GM21447 (cell line): ENCODE measurements around the gene TPRX1.
"Not testable (repeated sequence)": the region's sequence is repeated elsewhere in the genome, so short reads cannot be mapped to it uniquely, and the experiment has no call there.

Experiments
- ATAC-seq: cut with Tn5 transposase; IDR thresholded peaks from one replicate; pipeline ENCODE4 v1.9.1; 2021; ENCODE audit not compliant: unreplicated experiment

TPRX1 gene

DNA sequence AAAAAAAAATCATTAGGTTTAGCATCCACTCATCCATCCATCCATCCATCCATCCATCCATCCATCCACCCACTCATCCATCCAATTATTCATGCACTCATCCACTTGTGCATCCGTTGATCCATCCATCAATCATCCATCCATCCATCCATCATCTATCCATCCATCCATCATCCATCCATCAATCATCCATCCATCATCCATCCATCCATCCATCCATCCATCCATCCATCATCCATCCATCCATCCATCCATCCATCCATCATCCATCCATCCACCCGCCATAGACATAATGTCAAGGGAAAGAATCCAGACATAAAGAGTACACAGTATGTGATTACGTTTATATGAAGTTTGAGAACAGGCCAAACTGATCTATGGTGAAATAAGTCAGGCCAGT lies 34.8 kb downstream of the TPRX1 start:
- ATAC-seq: no peak

DNA sequence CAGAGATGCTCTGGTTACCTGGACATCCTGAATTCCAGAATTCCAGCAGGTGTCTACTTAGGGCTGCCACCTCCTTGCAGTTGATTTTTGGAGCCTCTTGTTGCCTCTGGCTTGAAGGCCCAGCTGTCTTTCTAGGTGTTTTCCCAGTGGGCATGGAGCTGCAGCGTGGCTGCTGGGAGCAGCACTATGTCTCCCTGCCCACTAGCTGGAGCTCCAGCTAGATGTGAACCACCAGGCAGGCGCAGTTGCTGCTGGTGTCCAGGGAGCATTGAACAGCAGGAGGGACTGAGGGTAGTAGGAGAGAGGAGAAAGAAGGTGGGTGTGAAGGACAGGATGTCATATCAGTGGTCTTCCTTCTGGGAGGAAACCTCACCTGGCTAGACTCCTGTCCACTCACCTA lies 35.7 kb downstream of the TPRX1 start:
- ATAC-seq: no peak

DNA sequence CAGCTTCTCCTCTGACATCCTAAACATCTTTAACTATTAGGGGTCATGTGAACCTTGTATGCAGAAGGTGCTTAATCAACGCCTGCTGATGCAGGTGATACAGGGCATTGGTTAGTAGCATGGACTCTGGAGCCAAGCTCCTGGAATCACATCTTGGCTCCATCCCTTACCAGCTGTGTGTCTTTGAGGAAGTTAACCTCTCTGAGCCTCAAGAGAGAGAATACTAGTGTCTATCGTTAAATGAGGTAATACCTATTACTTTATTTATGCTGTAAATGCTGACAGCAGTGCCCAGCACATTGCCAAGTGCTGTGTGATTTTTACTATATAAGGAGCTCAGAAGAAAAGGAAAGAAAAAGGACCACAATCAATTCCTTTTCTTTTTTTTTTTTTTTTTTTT lies 37.0 kb downstream of the TPRX1 start:
- no peak for ATAC-seq

DNA sequence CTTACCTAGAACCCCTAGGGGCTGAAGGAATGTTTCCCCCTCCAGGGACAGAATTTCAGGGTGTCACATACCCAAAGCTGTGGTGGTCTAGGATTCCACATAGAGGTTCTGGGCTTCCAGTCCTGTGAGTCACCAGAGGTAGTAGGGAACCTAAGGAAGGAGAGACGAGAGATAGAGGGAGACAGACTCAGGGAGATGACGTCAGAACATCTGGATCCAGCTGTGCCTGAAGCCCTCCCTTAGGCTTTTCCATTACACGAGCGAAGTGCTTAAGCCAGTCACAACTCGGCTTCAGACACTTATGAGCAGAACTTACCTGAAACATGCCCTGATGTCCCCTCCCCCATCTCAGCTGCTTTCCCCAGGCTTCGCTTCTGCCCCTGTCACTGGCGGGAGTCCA lies 37.7 kb downstream of the TPRX1 start:
- no peak for ATAC-seq

DNA sequence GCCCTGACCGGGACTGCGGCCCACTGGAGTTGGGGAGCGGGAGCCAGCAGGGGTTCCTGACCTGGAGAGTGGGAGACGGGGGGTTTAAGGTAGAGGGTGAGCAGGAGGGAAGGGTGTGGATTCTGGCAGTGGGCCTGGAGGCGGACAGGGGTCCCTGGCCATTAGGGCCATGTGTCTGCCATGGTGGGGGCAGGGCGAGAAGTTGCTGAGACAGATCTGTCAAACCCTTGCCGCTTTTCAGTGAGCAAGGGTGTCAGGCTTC lies 38.1 kb downstream of the TPRX1 start:
- no peak for ATAC-seq

DNA sequence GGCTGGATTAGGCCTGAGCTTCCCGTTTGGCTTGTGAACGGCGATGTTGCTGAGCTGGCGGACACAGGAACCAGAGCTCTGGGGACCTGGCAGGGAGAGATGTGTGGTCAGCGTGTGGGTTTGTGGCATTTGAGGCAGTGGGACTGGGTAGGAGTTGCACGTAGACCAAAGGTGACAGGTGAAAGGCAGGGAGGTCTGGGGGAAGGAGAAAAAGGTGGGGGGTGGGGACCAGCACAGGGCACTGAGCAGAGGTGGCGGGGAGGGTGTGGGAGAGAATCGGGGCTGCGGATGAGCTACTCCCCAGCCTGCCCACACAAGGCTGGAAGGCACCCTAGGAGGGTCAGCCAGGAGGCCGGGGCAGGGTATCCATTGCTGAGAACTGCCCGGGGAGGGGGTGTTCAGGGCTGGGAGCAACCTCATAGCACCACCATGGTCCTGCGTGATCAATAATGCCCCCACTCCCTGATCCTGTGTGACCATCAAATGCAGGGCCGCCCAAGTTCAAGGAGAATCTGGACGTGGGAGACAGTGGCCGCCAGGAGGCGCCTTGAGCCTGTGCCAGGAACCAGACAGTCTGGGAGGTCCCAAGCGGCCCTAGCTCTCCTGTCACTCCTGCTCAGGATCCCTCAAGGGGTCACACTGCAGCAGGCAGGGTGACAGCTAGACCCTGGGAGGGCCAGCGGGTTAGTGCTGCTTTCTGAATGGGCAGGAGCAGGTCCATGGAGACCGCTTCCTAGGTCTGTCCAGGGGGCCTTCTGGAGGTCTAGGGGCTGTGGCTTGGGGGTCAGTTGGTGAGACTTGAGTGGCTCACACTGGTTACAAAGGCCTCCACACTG lies 38.6 kb downstream of the TPRX1 start:
- no peak for ATAC-seq

DNA sequence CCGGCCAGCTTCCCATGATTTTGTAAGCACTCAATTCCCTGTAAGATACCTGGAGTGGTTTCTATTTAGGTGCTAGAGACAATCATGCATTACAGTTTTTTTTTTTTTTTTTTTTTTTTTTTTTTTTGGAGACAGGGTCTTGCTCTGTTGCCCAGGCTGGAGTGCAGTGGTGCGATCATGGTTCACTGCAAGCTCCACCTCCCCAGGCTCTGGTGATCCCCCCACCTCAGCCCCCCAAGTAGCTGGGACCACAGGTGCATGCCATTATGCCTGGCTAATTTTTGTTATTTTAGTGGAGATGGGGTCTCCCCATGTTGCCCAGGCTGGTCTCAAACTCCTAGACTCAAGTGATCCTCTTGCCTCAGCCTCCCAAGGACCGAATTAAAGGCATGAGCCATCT lies 39.6 kb downstream of the TPRX1 start:
- ATAC-seq: not testable (repeated sequence)

DNA sequence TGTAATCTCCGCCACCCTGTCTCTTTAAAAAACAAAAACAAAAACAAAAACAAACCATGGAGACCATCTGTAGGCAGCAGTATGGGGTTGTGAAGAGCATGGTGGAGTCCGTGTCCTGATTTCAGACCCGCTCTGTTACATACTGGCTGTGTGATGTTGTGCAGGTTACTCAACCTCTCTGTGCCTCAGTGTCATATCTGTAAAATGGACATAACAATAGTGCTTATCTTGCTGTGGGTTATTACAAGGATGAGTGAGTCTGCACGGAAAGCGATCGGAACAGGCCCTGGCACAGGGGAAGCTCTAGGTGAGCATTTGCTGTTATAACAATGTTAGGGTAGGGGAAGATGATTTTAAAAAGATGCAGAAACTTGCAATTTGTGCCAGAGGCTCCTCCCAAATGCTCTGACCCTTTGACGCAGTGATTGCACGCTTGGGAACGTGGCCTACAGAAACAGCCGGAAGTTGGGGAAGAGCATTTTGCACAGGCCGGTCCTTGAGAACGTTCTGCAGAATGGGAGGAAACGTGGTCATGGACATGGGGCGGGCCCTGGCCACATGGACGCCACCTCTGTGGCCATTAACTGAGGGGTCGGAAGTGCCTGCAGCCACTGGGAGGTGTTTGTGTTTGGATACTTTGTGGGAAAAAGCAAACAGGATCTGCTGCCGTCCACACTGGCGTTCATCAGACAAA lies 41.6 kb downstream of the TPRX1 start:
- ATAC-seq: no peak

DNA sequence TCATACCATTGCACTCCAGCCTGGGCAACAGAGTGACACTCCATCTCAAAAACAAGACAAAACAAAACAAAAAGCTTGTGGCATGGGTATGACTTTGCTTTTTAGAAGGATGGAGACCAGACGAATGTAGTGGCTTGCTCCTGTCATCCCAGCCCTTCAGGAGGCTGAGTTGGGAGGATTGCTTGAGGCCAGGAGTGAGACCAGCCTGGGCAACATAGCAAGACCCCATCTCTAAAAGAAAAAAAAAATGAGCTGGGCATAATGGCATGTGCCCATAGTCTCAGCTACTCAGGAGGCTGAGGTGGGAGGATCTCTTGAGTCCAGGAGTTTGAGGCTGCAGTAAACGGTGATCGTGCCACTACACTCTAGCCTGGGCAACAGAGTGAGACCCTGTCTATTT lies 42.2 kb downstream of the TPRX1 start:
- no peak for ATAC-seq

DNA sequence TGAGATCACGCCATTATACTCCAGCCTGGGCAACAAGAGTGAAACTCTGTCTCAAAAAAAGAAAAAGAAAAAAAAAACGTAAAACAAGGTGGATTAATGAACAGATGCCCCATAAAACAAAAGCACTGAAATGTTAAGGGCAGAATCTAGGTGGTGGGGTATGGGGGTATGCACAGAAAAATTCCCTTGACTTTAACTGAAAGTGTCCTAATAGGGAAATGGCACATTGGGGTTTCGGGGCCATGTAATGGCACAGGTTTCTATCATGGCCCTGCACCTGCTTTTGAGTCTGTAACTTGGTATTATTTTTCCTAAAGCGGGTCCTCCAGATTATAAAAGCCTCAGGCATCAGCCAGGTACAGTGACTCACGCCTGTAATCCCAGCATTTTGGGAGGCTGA lies 42.8 kb downstream of the TPRX1 start:
- ATAC-seq: no peak

DNA sequence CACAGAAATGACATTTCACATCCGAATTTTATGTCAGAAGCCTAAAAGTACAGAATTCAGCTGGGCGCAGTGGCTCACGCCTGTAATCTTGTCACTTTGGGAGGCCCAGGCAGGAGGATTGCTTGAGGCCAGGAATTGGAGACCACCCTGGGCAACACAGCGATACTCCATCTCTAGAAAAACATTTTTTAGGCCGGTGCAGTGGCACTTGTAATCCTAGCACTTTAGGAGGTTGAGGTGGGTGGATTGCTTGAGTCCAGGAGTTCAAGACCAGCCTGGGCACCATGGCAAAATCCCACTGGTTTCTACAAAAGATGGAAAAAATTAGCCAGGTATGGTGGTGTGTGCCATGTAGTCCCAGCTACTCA lies 43.7 kb downstream of the TPRX1 start:
- no peak for ATAC-seq

DNA sequence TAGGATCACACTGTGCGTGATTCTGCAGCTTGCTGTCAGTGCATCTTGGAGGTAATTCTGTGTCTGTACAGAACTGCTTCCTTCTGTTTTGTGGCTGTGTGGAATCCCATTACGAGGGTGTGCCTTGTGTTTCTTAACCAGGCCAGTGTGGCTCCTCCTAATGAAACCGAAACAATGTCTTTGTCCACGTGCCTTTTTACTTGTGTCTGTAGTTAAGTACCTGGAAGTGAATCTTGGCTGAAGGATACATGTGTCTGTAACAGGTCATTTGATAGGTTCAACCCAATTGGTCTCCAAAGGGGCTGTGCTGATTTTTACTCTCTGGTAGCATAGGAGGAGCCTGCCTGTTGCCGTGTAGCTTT lies 45.9 kb downstream of the TPRX1 start:
- ATAC-seq: no peak

DNA sequence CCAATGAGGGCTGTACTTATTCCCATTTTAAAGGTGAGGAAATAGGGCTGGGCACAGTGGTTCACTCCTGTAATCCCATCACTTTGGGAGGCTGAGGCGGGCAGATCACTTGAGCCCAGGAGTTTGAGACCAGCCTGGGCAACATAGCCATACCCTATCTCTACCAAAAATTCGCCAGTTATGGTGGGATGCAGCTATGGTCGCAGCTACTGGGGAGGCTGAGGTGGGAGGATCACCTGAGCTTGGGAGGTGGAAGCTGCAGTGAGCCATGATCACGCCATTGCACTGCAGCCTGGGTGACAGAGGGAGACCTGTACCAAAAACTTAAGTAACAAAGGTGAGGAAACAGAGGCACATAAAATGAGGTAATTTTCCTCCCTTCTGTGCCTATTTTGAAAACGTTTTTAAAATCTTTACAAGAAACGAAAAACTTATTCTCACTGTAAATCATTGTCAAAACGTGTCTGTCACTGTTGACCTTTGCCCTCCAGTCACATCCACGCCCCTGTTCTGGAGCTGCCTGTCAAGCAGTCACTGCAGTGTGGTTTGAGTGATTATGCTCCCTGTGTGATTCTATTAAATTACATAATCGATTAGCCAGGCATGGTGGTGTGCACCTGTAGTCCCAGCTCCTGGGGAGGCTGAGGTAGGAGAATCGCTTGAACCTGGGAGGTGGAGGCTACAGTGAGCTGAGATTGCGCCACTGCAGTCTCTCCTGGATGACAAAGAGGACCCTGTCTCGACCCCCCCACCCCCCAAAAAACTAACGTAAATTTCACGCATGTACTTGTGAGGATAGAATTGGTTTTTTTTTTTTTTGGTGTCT lies 46.5 kb downstream of the TPRX1 start:
- ATAC-seq: no peak

DNA sequence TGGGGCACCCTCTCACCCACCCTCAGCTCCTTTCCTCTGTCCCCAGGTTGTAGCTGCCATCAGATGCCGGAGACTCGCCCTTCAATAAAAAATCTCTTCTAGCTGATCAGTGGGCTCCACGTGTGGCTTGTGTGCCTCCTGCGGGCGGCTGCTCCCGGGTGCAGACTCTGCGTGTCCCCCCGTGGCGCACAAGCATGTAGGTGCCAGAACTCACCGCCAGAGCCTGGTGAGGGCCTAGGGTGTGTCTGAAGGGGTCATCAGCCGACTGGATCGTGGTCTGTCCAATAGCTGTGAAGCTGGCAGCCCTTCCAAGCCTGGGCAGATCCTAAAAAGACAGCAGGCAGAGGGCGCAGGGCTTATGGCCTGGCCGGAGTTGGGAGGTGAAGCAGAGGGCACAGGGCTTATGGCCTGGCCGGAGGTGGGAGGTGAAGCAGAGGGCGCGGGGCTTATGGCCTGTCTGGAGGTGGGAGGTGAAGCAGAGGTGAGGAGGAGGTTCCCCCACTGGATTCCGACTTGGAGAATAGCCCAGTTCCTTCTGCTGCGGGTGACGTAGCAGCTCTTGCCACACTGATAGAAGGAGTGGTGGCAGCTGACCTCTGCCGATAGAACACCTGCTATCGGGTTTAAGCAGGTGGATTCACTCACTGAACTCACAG lies 47.3 kb downstream of the TPRX1 start:
- ATAC-seq: no peak

DNA sequence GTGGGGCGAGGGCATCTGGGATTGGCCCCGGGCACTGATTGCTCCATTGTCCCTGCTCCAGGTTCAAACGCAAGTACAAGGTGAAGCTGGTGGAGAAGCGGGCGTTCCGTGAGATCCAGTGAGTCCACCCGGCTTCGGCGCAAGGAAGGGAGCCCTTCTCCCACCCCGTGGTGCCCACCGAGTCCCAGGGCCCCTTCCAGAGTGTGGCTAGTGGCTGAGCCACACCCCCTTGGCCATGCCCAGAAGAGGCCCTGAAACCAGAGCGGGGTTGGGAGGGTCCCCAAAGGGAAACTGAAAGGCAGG lies 47.8 kb downstream of the TPRX1 start:
- no peak for ATAC-seq

DNA sequence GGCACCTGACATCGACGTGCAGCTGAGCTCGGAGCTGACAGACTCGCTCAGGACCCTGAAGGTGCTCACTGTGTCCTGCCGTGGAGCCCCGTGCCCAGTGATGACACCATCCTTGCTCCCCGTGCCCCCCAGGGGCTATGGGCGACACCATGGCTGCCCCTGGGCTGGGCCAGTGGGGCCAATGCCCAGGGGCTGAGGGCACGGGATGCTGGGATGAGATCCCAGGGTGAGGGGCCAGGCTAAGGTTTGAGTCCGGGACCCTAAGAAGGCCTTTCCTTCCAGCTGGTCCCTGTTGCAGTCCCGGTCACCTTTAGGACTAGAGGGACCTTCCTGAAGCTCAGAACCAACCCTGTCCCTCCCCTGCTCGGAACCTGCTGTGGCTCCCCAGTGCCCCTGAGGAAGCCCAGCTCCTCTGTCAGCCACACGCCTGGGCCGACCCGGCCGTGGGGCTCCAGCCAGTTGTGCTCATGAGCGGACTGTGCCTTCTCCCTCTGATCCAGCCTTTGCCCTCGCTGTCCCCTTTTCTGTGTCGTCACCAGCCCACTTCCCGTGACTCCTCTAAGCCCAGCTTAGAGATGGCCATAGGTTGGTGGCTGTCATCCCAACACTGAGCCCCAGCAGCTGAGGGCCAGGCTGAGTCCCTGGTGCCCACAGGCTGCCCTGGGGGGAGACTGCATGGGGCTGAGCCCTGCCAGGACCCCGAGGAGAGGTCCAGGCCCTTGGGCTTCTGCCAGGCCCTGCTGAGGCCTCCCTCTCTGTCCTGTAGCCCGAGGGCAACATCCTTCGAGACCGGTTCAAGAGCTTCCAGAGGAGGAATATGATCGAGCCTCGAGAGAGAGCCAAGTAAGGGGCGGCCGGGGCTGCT lies 48.4 kb downstream of the TPRX1 start:
- ATAC-seq: no peak

DNA sequence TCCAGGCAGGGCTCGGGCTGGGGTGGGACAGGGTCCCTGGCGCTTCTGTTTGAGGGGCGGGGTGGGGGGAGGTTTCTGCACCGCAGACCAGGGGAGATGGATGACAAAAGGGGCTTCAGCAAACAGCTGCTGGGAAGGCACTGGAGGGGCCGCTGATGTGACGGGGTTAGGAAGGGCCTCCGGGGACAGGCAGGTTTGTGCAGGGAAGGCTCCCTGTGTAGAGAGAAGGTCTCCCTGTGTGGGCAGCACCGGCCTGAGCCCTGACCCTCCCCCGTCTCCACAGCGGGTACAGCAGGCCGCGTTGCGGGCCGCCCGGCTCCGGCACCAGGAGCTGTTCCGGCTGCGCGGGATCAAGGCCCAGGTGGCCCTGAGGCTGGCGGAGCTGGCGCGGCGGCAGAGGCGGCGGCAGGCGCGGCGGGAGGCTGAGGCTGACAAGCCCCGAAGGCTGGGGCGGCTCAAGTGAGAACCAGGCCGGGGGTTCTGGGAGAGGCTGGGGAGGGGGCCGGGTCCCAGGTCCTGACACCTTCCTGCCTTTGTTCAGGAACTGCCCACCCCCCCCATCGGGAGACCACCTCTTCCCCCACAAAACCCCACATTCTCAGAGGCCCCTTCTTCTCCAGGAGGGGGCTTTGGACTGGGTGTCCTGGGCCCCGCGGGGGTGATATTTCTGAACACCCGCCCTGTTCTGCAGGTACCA lies 49.1 kb downstream of the TPRX1 start:
- ATAC-seq: no peak

DNA sequence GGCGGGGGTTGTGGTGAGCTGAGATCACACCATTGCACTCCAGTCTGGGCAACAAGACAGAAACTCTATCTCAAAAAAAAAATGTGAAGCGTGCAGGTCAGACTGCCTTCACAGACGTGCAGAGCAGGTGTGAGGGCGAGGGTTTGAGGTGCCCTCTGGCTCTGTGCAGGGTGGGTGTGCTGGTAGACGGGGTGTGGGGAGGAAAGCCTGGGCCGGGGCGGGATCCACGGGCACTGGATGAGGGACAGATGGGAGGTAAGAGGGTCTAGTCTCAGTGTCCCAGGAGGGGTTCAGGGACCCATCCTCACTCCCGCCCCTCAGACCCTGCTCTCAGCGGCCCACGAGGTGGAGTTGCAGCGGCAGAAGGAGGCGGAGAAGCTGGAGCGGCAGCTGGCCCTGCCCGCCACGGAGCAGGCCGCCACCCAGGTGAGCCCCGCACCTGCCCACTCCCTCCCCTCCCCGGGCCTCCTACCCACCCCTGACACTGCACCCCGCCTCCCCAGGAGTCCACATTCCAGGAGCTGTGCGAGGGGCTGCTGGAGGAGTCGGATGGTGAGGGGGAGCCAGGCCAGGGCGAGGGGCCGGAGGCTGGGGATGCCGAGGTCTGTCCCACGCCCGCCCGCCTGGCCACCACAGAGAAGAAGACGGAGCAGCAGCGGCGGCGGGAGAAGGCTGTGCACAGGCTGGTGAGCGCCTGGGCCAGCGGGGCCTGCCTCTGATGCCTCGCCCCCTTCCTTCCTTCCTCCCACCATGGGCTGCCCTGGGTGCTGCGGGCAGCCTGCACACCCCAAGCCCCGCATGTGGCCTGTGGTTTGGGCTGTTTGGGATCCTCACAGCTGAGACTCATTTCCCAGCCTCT lies 49.9 kb downstream of the TPRX1 start:
- no peak for ATAC-seq

DNA sequence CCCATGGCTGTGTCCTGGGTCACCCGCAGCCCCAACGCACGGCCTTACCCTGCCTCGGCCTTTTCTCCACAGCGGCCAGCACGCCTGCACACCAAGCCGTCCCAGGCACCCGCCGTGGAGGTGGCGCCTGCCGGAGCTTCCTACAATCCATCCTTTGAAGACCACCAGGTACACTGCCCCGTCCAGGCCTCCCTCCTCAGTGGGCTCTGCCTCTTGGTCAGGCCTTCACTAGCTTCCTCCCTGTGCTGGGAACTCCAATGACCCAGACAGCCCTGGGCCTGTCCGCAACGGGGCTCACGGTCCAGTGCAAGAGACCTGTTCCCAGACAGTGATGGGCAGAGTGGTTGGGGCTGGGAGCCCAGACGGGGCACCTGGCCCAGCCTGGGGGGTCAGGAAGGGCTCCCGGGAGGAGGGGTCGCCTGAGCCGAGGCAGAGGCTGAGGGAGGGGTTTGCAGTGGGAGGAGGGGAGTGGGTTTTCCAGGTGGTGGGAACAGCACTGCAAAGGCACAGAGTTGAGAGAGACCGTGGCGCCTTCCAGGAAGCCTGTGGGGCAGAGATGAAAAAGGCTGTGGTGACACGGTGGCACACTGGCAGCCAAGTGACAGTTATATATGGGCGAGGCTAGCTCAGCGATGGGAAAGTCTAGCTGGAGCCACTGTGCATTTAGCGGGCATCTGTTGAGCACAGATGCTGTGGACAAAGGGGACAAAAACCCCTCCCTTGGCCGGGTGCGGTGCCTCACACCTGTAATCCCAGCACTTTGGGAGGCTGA lies 51.7 kb downstream of the TPRX1 start:
- ATAC-seq: no peak
